ENCODE measurements around the gene GRM2. TPM values are rescaled to one million over a fixed set of nuclear protein-coding genes. Genes with fewer than 3 reads are reported as not detected.

The GRM2 gene
- total and polyA plus RNA-seq, 12 donors, result 0.04 to 0.48 (median 0.17) TPM; not detected in 3

DNA sequence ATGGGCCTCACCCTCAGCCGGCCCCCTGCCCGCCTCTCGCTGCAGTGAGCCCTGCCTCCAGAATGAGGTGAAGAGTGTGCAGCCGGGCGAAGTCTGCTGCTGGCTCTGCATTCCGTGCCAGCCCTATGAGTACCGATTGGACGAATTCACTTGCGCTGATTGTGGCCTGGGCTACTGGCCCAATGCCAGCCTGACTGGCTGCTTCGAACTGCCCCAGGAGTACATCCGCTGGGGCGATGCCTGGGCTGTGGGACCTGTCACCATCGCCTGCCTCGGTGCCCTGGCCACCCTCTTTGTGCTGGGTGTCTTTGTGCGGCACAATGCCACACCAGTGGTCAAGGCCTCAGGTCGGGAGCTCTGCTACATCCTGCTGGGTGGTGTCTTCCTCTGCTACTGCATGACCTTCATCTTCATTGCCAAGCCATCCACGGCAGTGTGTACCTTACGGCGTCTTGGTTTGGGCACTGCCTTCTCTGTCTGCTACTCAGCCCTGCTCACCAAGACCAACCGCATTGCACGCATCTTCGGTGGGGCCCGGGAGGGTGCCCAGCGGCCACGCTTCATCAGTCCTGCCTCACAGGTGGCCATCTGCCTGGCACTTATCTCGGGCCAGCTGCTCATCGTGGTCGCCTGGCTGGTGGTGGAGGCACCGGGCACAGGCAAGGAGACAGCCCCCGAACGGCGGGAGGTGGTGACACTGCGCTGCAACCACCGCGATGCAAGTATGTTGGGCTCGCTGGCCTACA is 8.5 kb downstream of the GRM2 start:
- Histone ChIP-seq H3K36me3 (replicated peaks in 1 of 2) (no peaks in the 10 kb centered on the region), H3K4me3 (no peak overlapping the region), H3K9me3 (replicated peaks in 1 of 3) (no peaks in the 10 kb centered on the region), H3K27ac (no peak overlapping the region), H3K27me3 (no peaks in the 10 kb centered on the region), H3K4me1 (replicated peaks in 1 of 2) (no peaks in the 10 kb centered on the region)
- intact Hi-C loops (cut with DNase I), result no loop called here
- 88 to 93% (median 91%) methylated on average over 5 to 36 of the region's 36 CpGs for WGBS, 4 donors
- peak in 2 of 7 donors; percentile 15 to 38 for DNase-seq
- TF ChIP-seq, protein P1, sequence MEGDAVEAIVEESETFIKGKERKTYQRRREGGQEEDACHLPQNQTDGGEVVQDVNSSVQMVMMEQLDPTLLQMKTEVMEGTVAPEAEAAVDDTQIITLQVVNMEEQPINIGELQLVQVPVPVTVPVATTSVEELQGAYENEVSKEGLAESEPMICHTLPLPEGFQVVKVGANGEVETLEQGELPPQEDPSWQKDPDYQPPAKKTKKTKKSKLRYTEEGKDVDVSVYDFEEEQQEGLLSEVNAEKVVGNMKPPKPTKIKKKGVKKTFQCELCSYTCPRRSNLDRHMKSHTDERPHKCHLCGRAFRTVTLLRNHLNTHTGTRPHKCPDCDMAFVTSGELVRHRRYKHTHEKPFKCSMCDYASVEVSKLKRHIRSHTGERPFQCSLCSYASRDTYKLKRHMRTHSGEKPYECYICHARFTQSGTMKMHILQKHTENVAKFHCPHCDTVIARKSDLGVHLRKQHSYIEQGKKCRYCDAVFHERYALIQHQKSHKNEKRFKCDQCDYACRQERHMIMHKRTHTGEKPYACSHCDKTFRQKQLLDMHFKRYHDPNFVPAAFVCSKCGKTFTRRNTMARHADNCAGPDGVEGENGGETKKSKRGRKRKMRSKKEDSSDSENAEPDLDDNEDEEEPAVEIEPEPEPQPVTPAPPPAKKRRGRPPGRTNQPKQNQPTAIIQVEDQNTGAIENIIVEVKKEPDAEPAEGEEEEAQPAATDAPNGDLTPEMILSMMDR (IDR thresholded peaks at IDR 0.05), result no peak
- no peak for TF ChIP-seq POLR2A (IDR thresholded peaks at IDR 0.05)

DNA sequence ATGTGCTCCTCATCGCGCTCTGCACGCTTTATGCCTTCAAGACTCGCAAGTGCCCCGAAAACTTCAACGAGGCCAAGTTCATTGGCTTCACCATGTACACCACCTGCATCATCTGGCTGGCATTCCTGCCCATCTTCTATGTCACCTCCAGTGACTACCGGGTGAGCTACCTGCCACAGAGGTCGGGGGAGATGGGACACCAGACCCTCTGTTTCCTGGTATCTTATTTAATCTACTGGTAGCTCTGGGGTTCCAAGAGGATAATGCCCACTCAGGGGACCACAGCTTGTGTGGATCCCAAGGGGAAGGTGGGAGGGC is 9.1 kb downstream of the GRM2 start:
- Histone ChIP-seq H3K9me3 (replicated peaks in 1 of 3) (no peaks in the 10 kb centered on the region), H3K4me1 (replicated peaks in 1 of 2) (no peaks in the 10 kb centered on the region), H3K36me3 (replicated peaks in 1 of 2) (no peaks in the 10 kb centered on the region), H3K4me3 (no peak overlapping the region), H3K27ac (no peak overlapping the region), H3K27me3 (no peaks in the 10 kb centered on the region)
- 90 to 98% (median 95%) methylated on average over 7 to 8 of the region's 8 CpGs for WGBS, 4 donors
- peak in 1 of 7 donors; percentile 28 for DNase-seq
- TF ChIP-seq, protein P1 (IDR thresholded peaks at IDR 0.05), result no peak
- TF ChIP-seq POLR2A (IDR thresholded peaks at IDR 0.05), result no peak
- intact Hi-C loops (cut with DNase I), result no loop called here

DNA sequence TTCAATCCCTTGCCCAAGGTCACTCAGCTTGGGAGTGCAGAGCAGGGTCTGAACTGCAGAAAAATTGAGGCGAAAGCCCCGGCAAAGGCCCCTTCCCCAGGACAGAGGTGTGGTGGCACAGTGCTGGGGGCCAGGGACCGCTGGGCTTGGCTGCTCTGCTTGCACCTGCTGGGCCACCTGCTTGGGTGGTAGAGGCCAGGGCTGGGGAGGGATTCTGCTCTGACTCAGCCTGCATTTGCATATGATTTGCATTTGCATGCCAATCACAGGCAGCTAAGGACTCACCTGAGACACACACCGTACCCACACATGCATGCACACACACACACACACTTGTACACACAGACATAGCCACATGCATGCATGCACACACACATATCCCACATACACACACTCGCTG is 9.9 kb downstream of the GRM2 start:
- Histone ChIP-seq H3K4me1 (replicated peaks in 1 of 2) (no peaks in the 10 kb centered on the region), H3K36me3 (replicated peaks in 1 of 2) (no peaks in the 10 kb centered on the region), H3K27ac (no peak overlapping the region), H3K27me3 (no peaks in the 10 kb centered on the region), H3K9me3 (replicated peaks in 1 of 3) (no peaks in the 10 kb centered on the region), H3K4me3 (no peak overlapping the region)
- intact Hi-C loops (cut with DNase I), result no loop called here
- TF ChIP-seq, protein P1 (IDR thresholded peaks at IDR 0.05), result no peak
- no peak for TF ChIP-seq POLR2A (IDR thresholded peaks at IDR 0.05)
- WGBS, 4 donors, result 76 to 95% (median 83%) methylated on average over 2 to 5 of the region's 5 CpGs
- peak in 1 of 7 donors; percentile 17 for DNase-seq

DNA sequence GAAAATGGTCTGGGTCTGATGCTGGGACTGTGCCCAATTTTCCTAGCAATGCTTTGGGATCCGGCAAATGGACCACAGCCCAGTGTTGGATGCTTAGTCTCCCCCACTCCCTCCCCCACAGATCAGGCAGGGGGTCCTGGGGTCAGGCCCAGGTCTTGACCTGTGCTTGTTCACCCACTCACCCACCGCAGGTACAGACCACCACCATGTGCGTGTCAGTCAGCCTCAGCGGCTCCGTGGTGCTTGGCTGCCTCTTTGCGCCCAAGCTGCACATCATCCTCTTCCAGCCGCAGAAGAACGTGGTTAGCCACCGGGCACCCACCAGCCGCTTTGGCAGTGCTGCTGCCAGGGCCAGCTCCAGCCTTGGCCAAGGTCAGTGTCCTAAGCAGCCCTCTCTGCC is 10.6 kb downstream of the GRM2 start:
- Histone ChIP-seq H3K27me3 (no peaks in the 10 kb centered on the region), H3K36me3 (replicated peaks in 1 of 2) (no peaks in the 10 kb centered on the region), H3K4me1 (replicated peaks in 1 of 2) (no peaks in the 10 kb centered on the region), H3K27ac (no peak overlapping the region), H3K9me3 (replicated peaks in 1 of 3) (no peaks in the 10 kb centered on the region), H3K4me3 (no peak overlapping the region)
- intact Hi-C loops (cut with DNase I), result no loop called here
- 60 to 84% (median 79%) methylated on average over 4 to 10 of the region's 10 CpGs; no CpG with 5 or more reads in 1 of the 4 donors for WGBS, 4 donors
- DNase-seq, result no peak
- TF ChIP-seq, protein P1 (IDR thresholded peaks at IDR 0.05), result no peak
- TF ChIP-seq POLR2A (IDR thresholded peaks at IDR 0.05), result no peak

Data from adrenal gland (tissue), 12 donors.